ENCODE results near the gene SPATA33. TPM values are rescaled to one million over a fixed set of nuclear protein-coding genes. Genes with fewer than 3 reads are reported as not detected.
A peak's percentile ranks its signal among the peaks of the same experiment; 100 is the strongest.

Gene SPATA33
- total and polyA plus RNA-seq, 2 experiments from 2014 or later, result 4.4 to 16.8 TPM

- H3K4me1 ChIP-seq (ENCODE audit: insufficient read depth), result peaks cover 7% of the 10 kb centered on the region
- no peaks in the 10 kb centered on the region for H3K27me3 ChIP-seq
- no peak for TF ChIP-seq EZH2phosphoT487 (IDR thresholded peaks at IDR 0.05; ENCODE audit: low read depth, severe bottlenecking, unreplicated experiment)
- no peak for TF ChIP-seq EZH2 (IDR thresholded peaks at IDR 0.05; ENCODE audit: borderline replicate concordance)
- TF ChIP-seq, protein P1, sequence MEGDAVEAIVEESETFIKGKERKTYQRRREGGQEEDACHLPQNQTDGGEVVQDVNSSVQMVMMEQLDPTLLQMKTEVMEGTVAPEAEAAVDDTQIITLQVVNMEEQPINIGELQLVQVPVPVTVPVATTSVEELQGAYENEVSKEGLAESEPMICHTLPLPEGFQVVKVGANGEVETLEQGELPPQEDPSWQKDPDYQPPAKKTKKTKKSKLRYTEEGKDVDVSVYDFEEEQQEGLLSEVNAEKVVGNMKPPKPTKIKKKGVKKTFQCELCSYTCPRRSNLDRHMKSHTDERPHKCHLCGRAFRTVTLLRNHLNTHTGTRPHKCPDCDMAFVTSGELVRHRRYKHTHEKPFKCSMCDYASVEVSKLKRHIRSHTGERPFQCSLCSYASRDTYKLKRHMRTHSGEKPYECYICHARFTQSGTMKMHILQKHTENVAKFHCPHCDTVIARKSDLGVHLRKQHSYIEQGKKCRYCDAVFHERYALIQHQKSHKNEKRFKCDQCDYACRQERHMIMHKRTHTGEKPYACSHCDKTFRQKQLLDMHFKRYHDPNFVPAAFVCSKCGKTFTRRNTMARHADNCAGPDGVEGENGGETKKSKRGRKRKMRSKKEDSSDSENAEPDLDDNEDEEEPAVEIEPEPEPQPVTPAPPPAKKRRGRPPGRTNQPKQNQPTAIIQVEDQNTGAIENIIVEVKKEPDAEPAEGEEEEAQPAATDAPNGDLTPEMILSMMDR (IDR thresholded peaks at IDR 0.05; ENCODE audit: poor library complexity), result no peak
- H3K9me2 ChIP-seq (replicated peaks; ENCODE audit: insufficient read depth), result no peaks in the 10 kb centered on the region
- no peak overlapping the region for H3K27ac ChIP-seq
- WGBS (ENCODE audit: low lambda C conversion rate, missing lambda C conversion rate), result 92% methylated on average over 5 of the region's 10 CpGs
- H3K36me3 ChIP-seq (replicated peaks; ENCODE audit: insufficient read depth, low read depth), result no peaks in the 10 kb centered on the region
- H4K20me1 ChIP-seq (ENCODE audit: insufficient read depth, poor library complexity, severe bottlenecking), result no peaks in the 10 kb centered on the region
- H3K79me2 ChIP-seq, result no peaks in the 10 kb centered on the region
- H3K4me3 ChIP-seq, result no peak overlapping the region
- H3K9me3 ChIP-seq (ENCODE audit: low read depth), result no peaks in the 10 kb centered on the region
- H3K4me2 ChIP-seq, result no peak overlapping the region
- DNase-seq (ENCODE audit: low spot score), result no peak
- H2AFZ ChIP-seq, result no peak overlapping the region
These were observed 19.2 kb upstream of the SPATA33 start for GRCh38 chr16:89638455-89638854.

DNA sequence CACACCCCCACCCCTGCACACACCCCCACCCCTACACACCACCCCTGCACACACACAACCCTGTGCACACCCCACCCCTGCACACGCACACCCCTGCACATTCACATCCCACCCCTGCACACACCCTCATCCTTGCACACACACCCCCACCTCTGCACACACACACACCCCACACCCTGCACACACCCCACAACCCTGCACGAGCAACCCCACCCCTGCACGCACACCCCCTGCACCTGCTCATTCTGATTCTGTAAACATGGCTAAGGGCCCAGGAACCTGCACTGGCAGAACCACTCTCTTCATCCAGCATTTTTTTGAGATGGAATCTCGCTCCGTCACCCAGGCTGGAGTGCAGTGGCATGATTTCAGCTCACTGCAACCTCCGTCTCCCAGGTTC lies 18.3 kb upstream of the SPATA33 start:
- H2AFZ ChIP-seq, result no peak overlapping the region
- no peaks in the 10 kb centered on the region for H3K79me2 ChIP-seq
- no peaks in the 10 kb centered on the region for H3K27me3 ChIP-seq
- no peaks in the 10 kb centered on the region for H4K20me1 ChIP-seq (ENCODE audit: insufficient read depth, poor library complexity, severe bottlenecking)
- H3K4me1 ChIP-seq (ENCODE audit: insufficient read depth), result peaks cover 7% of the 10 kb centered on the region
- no peak for DNase-seq (ENCODE audit: low spot score)
- no peak overlapping the region for H3K4me3 ChIP-seq
- no peaks in the 10 kb centered on the region for H3K9me3 ChIP-seq (ENCODE audit: low read depth)
- no peak overlapping the region for H3K4me2 ChIP-seq
- 96% methylated on average over 5 of the region's 6 CpGs for WGBS (ENCODE audit: low lambda C conversion rate, missing lambda C conversion rate)
- H3K27ac ChIP-seq, result no peak overlapping the region
- H3K9me2 ChIP-seq (replicated peaks; ENCODE audit: insufficient read depth), result no peaks in the 10 kb centered on the region
- TF ChIP-seq, protein P1 (IDR thresholded peaks at IDR 0.05; ENCODE audit: poor library complexity), result no peak
- TF ChIP-seq EZH2phosphoT487 (IDR thresholded peaks at IDR 0.05; ENCODE audit: low read depth, severe bottlenecking, unreplicated experiment) (no peak), EZH2 (IDR thresholded peaks at IDR 0.05; ENCODE audit: borderline replicate concordance) (no peak)
- no peaks in the 10 kb centered on the region for H3K36me3 ChIP-seq (replicated peaks; ENCODE audit: insufficient read depth, low read depth)

GRCh38 chr16:89641458-89642119 lies 16.0 kb upstream of the SPATA33 start:
- TF ChIP-seq, protein P1 (IDR thresholded peaks at IDR 0.05; ENCODE audit: poor library complexity), result no peak
- TF ChIP-seq EZH2phosphoT487 (IDR thresholded peaks at IDR 0.05; ENCODE audit: low read depth, severe bottlenecking, unreplicated experiment), result no peak
- no peak for TF ChIP-seq EZH2 (IDR thresholded peaks at IDR 0.05; ENCODE audit: borderline replicate concordance)
- 65% methylated on average over 13 of the region's 14 CpGs for WGBS (ENCODE audit: low lambda C conversion rate, missing lambda C conversion rate)
- DNase-seq (ENCODE audit: low spot score), result no peak
- no peaks in the 10 kb centered on the region for H3K36me3 ChIP-seq (replicated peaks; ENCODE audit: insufficient read depth, low read depth)
- H3K9me2 ChIP-seq (replicated peaks; ENCODE audit: insufficient read depth), result no peaks in the 10 kb centered on the region
- peak overlapping the region; percentile 81 for H3K4me2 ChIP-seq
- H2AFZ ChIP-seq, result no peak overlapping the region
- no peaks in the 10 kb centered on the region for H3K79me2 ChIP-seq
- no peak overlapping the region for H3K27ac ChIP-seq
- no peaks in the 10 kb centered on the region for H3K9me3 ChIP-seq (ENCODE audit: low read depth)
- H3K27me3 ChIP-seq, result no peaks in the 10 kb centered on the region
- no peak overlapping the region for H3K4me3 ChIP-seq
- H4K20me1 ChIP-seq (ENCODE audit: insufficient read depth, poor library complexity, severe bottlenecking), result no peaks in the 10 kb centered on the region
- H3K4me1 ChIP-seq (ENCODE audit: insufficient read depth), result peaks cover 7% of the 10 kb centered on the region

All from hepatocyte (in vitro differentiated cells).